H9 (cell line): ENCODE measurements around the gene HMMR. TPM values are rescaled to one million over a fixed set of nuclear protein-coding genes. Genes with fewer than 3 reads are reported as not detected.
A peak's percentile ranks its signal among the peaks of the same experiment; 100 is the strongest.

Experiments used
- DNase-seq: peaks from one replicate; pipeline ENCODE4 v3.0.0-alpha.2; 2017
- H2AFZ ChIP-seq: one replicate; pipeline ENCODE4 v1.6.1; 2013; ENCODE audit warnings: mild to moderate bottlenecking, low read length, control low read depth, moderate library complexity
- H2AK5ac ChIP-seq: 2 replicates; pipeline ENCODE4 v1.6.1; 2013; ENCODE audit warnings: low read length, control low read depth, mixed read lengths; ENCODE audit not compliant: insufficient read length
- H2BK120ac ChIP-seq: one replicate; pipeline ENCODE4 v1.6.1; 2013; ENCODE audit warnings: low read depth, mild to moderate bottlenecking, low read length, control low read depth, inconsistent platforms; ENCODE audit not compliant: poor library complexity, severe bottlenecking
- H2BK12ac ChIP-seq: 2 replicates; pipeline ENCODE4 v1.6.1; 2013; ENCODE audit warnings: low read length, control low read depth, mixed read lengths, low read depth; ENCODE audit not compliant: insufficient read length
- H2BK15ac ChIP-seq: 2 replicates; pipeline ENCODE4 v1.6.1; 2013; ENCODE audit warnings: low read depth, low read length, control low read depth
- H2BK20ac ChIP-seq: one replicate; pipeline ENCODE4 v1.6.1; 2013; ENCODE audit warnings: low read depth, mild to moderate bottlenecking, low read length, control low read depth, inconsistent platforms; ENCODE audit not compliant: poor library complexity, severe bottlenecking
- H2BK5ac ChIP-seq: 2 replicates; pipeline ENCODE4 v1.6.1; 2013; ENCODE audit warnings: low read length, control low read depth, mixed read lengths; ENCODE audit not compliant: insufficient read length
- H3K14ac ChIP-seq: 2 replicates; pipeline ENCODE4 v1.6.1; 2013; ENCODE audit warnings: low read length, control low read depth; ENCODE audit not compliant: insufficient read depth
- H3K18ac ChIP-seq: 2 replicates; pipeline ENCODE4 v1.6.1; 2013; ENCODE audit warnings: low read depth, mild to moderate bottlenecking, mixed read lengths, low read length, control low read depth; ENCODE audit not compliant: insufficient read length
- H3K23ac ChIP-seq: 2 replicates; pipeline ENCODE4 v1.6.1; 2013; ENCODE audit warnings: low read length, control low read depth, mixed read lengths, low read depth; ENCODE audit not compliant: insufficient read length
- H3K23me2 ChIP-seq: 2 replicates; pipeline ENCODE4 v1.6.1; 2013; ENCODE audit warnings: low read depth, mild to moderate bottlenecking, mixed read lengths, low read length, control low read depth; ENCODE audit not compliant: insufficient read length, poor library complexity, severe bottlenecking
- H3K27ac ChIP-seq: 2 replicates; pipeline ENCODE4 v1.5.1; 2013; ENCODE audit warnings: low read length, control low read depth, mixed read lengths, low read depth; ENCODE audit not compliant: insufficient read length
- H3K27me3 ChIP-seq: 2 replicates; pipeline ENCODE4 v1.6.1; 2013; ENCODE audit warnings: low read length, control low read depth, inconsistent platforms; ENCODE audit not compliant: insufficient read depth
- H3K4ac ChIP-seq: 2 replicates; pipeline ENCODE4 v1.6.1; 2013; ENCODE audit warnings: low read depth, mild to moderate bottlenecking, control low read depth, inconsistent platforms, low read length, moderate library complexity
- H3K4me1 ChIP-seq: 2 replicates; pipeline ENCODE4 v1.6.1; 2013; ENCODE audit warnings: low read length, control low read depth, inconsistent platforms; ENCODE audit not compliant: insufficient read depth
- H3K4me2 ChIP-seq: 2 replicates; pipeline ENCODE4 v1.6.1; 2013; ENCODE audit warnings: low read length, control low read depth, mixed read lengths; ENCODE audit not compliant: insufficient read length, insufficient read depth
- H3K56ac ChIP-seq: 2 replicates; pipeline ENCODE4 v1.6.1; 2013; ENCODE audit warnings: low read depth, mild to moderate bottlenecking, mixed read lengths, low read length, control low read depth; ENCODE audit not compliant: insufficient read length
- H3K79me1 ChIP-seq: 2 replicates; pipeline ENCODE4 v1.6.1; 2013; ENCODE audit warnings: low read depth, mild to moderate bottlenecking, moderate library complexity, low read length, control low read depth, inconsistent platforms; ENCODE audit not compliant: insufficient read depth, poor library complexity, severe bottlenecking
- H3K79me2 ChIP-seq: 2 replicates; pipeline ENCODE4 v1.6.1; 2013; ENCODE audit warnings: low read length, control low read depth, inconsistent platforms; ENCODE audit not compliant: insufficient read depth
- H3K9ac ChIP-seq: 2 replicates; pipeline ENCODE4 v1.6.1; 2013; ENCODE audit warnings: low read length, control low read depth, mixed read lengths; ENCODE audit not compliant: insufficient read length; ENCODE audit errors: extremely low read depth
- H3K9me3 ChIP-seq: one replicate; pipeline ENCODE4 v1.6.1; 2013; ENCODE audit warnings: low read depth, low read length, inconsistent platforms; ENCODE audit not compliant: control insufficient read depth
- H3T11ph ChIP-seq: one replicate; pipeline ENCODE4 v1.6.1; 2013; ENCODE audit warnings: mild to moderate bottlenecking, low read length, control low read depth, inconsistent platforms
- H4K20me1 ChIP-seq: one replicate; pipeline ENCODE4 v1.6.1; 2013; ENCODE audit not compliant: control insufficient read depth, insufficient read length, insufficient read depth
- H4K5ac ChIP-seq: 2 replicates; pipeline ENCODE4 v1.6.1; 2013; ENCODE audit warnings: low read depth, mild to moderate bottlenecking, mixed read lengths, low read length, control low read depth; ENCODE audit not compliant: insufficient read length
- H4K8ac ChIP-seq: replicated peaks from 2 replicates; pipeline ENCODE4 v1.6.1; 2013; ENCODE audit warnings: low read length, control low read depth, mixed read lengths, low read depth; ENCODE audit not compliant: insufficient read length
- H4K91ac ChIP-seq: 2 replicates; pipeline ENCODE4 v1.6.1; 2013; ENCODE audit warnings: low read depth, mild to moderate bottlenecking, moderate library complexity, mixed read lengths, low read length, control low read depth; ENCODE audit not compliant: insufficient read length
- H3K27ac Mint-ChIP-seq, 3 experiments: 2 replicates in 2 of 3; 3 replicates in 1 of 3; pipeline ENCODE4 v1.8.0; 2020 to 2021; ENCODE audit warnings: mixed read lengths in 3 of 3, mild to moderate bottlenecking in 1 of 3, moderate library complexity in 1 of 3
- H3K27me3 Mint-ChIP-seq: 2 replicates; pipeline ENCODE4 v1.8.0; 2021; ENCODE audit warnings: low read depth, mild to moderate bottlenecking, moderate library complexity, mixed read lengths
- H3K36me3 Mint-ChIP-seq, 3 experiments: 2 replicates in 2 of 3; 3 replicates in 1 of 3; pipeline ENCODE4 v1.8.0; 2020 to 2021; ENCODE audit warnings: low read depth in 3 of 3, mixed read lengths in 3 of 3; ENCODE audit not compliant: insufficient read depth in 1 of 3
- H3K4me1 Mint-ChIP-seq, 2 experiments: 2 replicates each; pipeline ENCODE4 v1.8.0; 2020; ENCODE audit warnings: mixed read lengths in 2 of 2
- H3K4me3 Mint-ChIP-seq, 2 experiments: 2 replicates in 1 of 2; 3 replicates in 1 of 2; pipeline ENCODE4 v1.8.0; 2020 to 2021; ENCODE audit warnings: mild to moderate bottlenecking in 2 of 2, mixed read lengths in 2 of 2, moderate library complexity in 1 of 2
- H3K9me3 Mint-ChIP-seq, 2 experiments: 2 replicates in 1 of 2; 3 replicates in 1 of 2; pipeline ENCODE4 v1.8.0; 2020; ENCODE audit warnings: mild to moderate bottlenecking in 2 of 2, mixed read lengths in 2 of 2, moderate library complexity in 1 of 2
- CTCF ChIP-seq: fragments of 200-600 bp; sonication (generic); conservative IDR thresholded peaks from 3 replicates; pipeline ENCODE4 v1.8.0; 2021; ENCODE audit warnings: antibody characterized with exemption, mild to moderate bottlenecking
- WGBS: extraction: QIAGEN DNeasy Blood & Tissue Kit; methylation state at CpG from one replicate; pipeline ENCODE4 v1.1.7; 2013; ENCODE audit warnings: missing lambda C conversion rate, low lambda C conversion rate, mixed read lengths; ENCODE audit not compliant: insufficient read length; ENCODE audit errors: extremely low coverage; 5-methylcytosine and 5-hydroxymethylcytosine counted together
- total RNA-seq: library from RNA; stranded (reverse); gene quantifications from 2 replicates; pipeline ENCODE4 v1.2.1, GENCODE V29; 2021

HMMR gene
- total RNA-seq, 1 experiment from 2014 or later, result 36.2 TPM

DNA sequence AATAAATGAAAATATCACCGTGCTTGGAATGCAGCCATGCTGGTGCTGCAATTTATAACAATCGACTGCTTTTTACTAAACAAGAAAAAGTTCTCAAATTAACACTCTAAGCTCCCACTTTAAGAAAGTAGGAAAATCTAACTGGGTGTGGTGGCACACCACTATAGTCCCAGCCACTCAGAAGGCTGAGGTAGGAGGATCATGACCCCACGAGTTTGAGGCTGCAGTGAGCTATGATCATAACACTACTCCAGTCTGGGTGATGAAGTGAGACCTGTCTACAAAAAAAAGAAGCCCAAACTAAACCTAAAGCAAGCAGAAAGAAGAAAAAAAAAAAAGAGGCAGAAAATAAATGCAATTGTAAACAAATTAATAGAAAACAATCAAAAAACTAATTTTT is 12.6 kb upstream of the HMMR start:
- H3K27me3 ChIP-seq, result no peaks in the 10 kb centered on the region
- Mint-ChIP-seq H3K27ac (peak overlapping the region in 1 of 3 experiments; percentile 92; a peak in 2 of 7 replicates), H3K4me1 (peaks cover 2 to 7% of the 10 kb centered on the region in 2 experiments; a peak in 2 of 4 replicates), H3K9me3 (no peaks in the 10 kb centered on the region), H3K4me3 (no peak overlapping the region), H3K27me3 (no peaks in the 10 kb centered on the region), H3K36me3 (peaks cover 32 to 71% (median 60%) of the 10 kb centered on the region in 3 experiments)
- no peaks in the 10 kb centered on the region for H4K20me1 ChIP-seq
- no peaks in the 10 kb centered on the region for H3K79me1 ChIP-seq
- no peak overlapping the region for H2BK120ac ChIP-seq
- no peak overlapping the region for H3K14ac ChIP-seq
- H4K8ac ChIP-seq, result no peak overlapping the region
- no peak overlapping the region for H2BK20ac ChIP-seq
- no peak overlapping the region for H3T11ph ChIP-seq
- H2BK5ac ChIP-seq, result no peak overlapping the region
- no peak overlapping the region for H2AK5ac ChIP-seq
- no peak overlapping the region for H3K23ac ChIP-seq
- no peak overlapping the region for H3K27ac ChIP-seq
- no peak overlapping the region for H3K4me2 ChIP-seq
- no peak overlapping the region for H2AFZ ChIP-seq
- no peak overlapping the region for H3K56ac ChIP-seq
- H3K9me3 ChIP-seq, result no peaks in the 10 kb centered on the region
- no peak overlapping the region for H3K4ac ChIP-seq
- DNase-seq, result no peak
- no peak overlapping the region for H3K18ac ChIP-seq
- no peak overlapping the region for H3K9ac ChIP-seq
- H3K4me1 ChIP-seq, result no peaks in the 10 kb centered on the region
- TF ChIP-seq CTCF, result no peak
- H3K23me2 ChIP-seq, result no peaks in the 10 kb centered on the region
- H4K91ac ChIP-seq, result no peak overlapping the region
- H3K79me2 ChIP-seq, result no peaks in the 10 kb centered on the region
- H2BK12ac ChIP-seq, result no peak overlapping the region
- no peak overlapping the region for H2BK15ac ChIP-seq
- H4K5ac ChIP-seq, result no peak overlapping the region
- no CpG with 5 or more reads among the region's 3 CpGs for WGBS
